MM.1S (cell line): ENCODE results near the gene SLC43A3.

Experiments
- DNase-seq: peaks from one replicate; pipeline ENCODE4 v3.0.0-alpha.2; 2015
- H2AFZ ChIP-seq: fragments of 300-600 bp; sonication (generic); 2 replicates; pipeline ENCODE4 v1.6.0; 2016; ENCODE audit warnings: antibody characterized with exemption, low read length
- H3F3A ChIP-seq: fragments of 300-600 bp; sonication (generic); 2 replicates; pipeline ENCODE4 v1.6.1; 2016; ENCODE audit warnings: mild to moderate bottlenecking, antibody characterized with exemption, low read length, moderate library complexity, mixed read lengths; ENCODE audit not compliant: insufficient read depth
- H3K27ac ChIP-seq: fragments of 300-600 bp; sonication (generic); 2 replicates; pipeline ENCODE4 v1.5.1; 2016; ENCODE audit warnings: mild to moderate bottlenecking, low read length
- H3K27me3 ChIP-seq: fragments of 300-600 bp; sonication (generic); replicated peaks from 2 replicates; pipeline ENCODE4 v1.6.0; 2016; ENCODE audit warnings: low read length; ENCODE audit not compliant: insufficient read depth
- H3K36me3 ChIP-seq: fragments of 300-600 bp; sonication (generic); replicated peaks from 2 replicates; pipeline ENCODE4 v1.6.1; 2016; ENCODE audit warnings: mild to moderate bottlenecking, low read length, mixed read lengths; ENCODE audit not compliant: insufficient read depth
- H3K4me1 ChIP-seq: fragments of 300-600 bp; sonication (generic); 2 replicates; pipeline ENCODE4 v1.6.1; 2016; ENCODE audit warnings: low read length, mixed read lengths
- H3K4me2 ChIP-seq: fragments of 300-600 bp; sonication (generic); 2 replicates; pipeline ENCODE4 v1.6.0; 2016; ENCODE audit warnings: low read depth, low read length
- H3K4me3 ChIP-seq: fragments of 300-600 bp; sonication (generic); 2 replicates; pipeline ENCODE4 v1.5.1; 2016; ENCODE audit warnings: low read length, mixed read lengths
- H3K79me2 ChIP-seq: fragments of 300-600 bp; sonication (generic); 2 replicates; pipeline ENCODE4 v1.6.1; 2016; ENCODE audit warnings: mixed run types, low read length, mixed read lengths
- H3K9ac ChIP-seq: fragments of 300-600 bp; sonication (generic); 2 replicates; pipeline ENCODE4 v1.6.1; 2016; ENCODE audit warnings: low read length, mixed read lengths
- H3K9me2 ChIP-seq: fragments of 300-600 bp; sonication (generic); replicated peaks from 2 replicates; pipeline ENCODE4 v1.6.1; 2016; ENCODE audit warnings: mild to moderate bottlenecking, low read length, mixed read lengths; ENCODE audit not compliant: insufficient read depth
- H3K9me3 ChIP-seq: fragments of 300-600 bp; sonication (generic); replicated peaks from 2 replicates; pipeline ENCODE4 v1.6.1; 2016; ENCODE audit warnings: mild to moderate bottlenecking, low read length, mixed read lengths; ENCODE audit not compliant: insufficient read depth
- H4K20me1 ChIP-seq: fragments of 300-600 bp; sonication (generic); 2 replicates; pipeline ENCODE4 v1.6.1; 2016; ENCODE audit warnings: mild to moderate bottlenecking, low read length, moderate library complexity, mixed read lengths; ENCODE audit not compliant: insufficient read depth
- EZH2 ChIP-seq: fragments of 300-600 bp; sonication (generic); optimal IDR thresholded peaks from 2 replicates; pipeline ENCODE3; 2017; ENCODE audit warnings: low read depth, mild to moderate bottlenecking, antibody characterized with exemption, low read length, mixed read lengths
- EZH2phosphoT487 ChIP-seq: fragments of 300-600 bp; sonication (generic); IDR thresholded peaks from 2 replicates; pipeline ENCODE4 v1.6.1; 2018; ENCODE audit warnings: antibody characterized with exemption, low read length
- TF ChIP-seq, protein P1 (sequence below): fragments of 300-600 bp; sonication (generic); IDR thresholded peaks from 2 replicates; pipeline ENCODE4 v1.5.1; 2016; ENCODE audit warnings: antibody characterized with exemption, low read length, mixed read lengths

Gene SLC43A3

DNA sequence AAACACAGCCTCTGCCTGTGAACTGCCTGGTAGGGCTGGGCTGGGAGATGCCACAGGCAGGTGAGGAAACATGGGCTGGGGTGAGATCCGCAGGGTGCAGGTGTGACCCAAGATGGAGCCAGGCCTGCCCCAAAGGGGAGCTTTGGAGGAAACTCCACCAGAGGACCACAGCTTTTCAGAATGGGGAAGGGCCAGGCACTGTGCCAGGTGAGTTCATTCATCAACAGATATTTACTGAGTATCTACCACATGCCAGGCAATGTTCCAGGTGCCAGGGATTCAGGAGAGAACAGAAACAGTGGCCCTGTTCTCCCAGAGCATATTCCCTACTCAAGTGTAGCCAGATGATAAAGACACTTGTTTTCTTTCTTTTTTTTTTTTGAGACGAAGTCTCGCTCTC is 44.6 kb upstream of the SLC43A3 start:
- DNase-seq = no peak
- no peaks in the 10 kb centered on the region for H4K20me1 ChIP-seq
- H3K9me2 ChIP-seq = no peaks in the 10 kb centered on the region
- no peaks in the 10 kb centered on the region for H3K36me3 ChIP-seq
- TF ChIP-seq EZH2phosphoT487 (no peak), EZH2 (no peak)
- TF ChIP-seq, protein P1, sequence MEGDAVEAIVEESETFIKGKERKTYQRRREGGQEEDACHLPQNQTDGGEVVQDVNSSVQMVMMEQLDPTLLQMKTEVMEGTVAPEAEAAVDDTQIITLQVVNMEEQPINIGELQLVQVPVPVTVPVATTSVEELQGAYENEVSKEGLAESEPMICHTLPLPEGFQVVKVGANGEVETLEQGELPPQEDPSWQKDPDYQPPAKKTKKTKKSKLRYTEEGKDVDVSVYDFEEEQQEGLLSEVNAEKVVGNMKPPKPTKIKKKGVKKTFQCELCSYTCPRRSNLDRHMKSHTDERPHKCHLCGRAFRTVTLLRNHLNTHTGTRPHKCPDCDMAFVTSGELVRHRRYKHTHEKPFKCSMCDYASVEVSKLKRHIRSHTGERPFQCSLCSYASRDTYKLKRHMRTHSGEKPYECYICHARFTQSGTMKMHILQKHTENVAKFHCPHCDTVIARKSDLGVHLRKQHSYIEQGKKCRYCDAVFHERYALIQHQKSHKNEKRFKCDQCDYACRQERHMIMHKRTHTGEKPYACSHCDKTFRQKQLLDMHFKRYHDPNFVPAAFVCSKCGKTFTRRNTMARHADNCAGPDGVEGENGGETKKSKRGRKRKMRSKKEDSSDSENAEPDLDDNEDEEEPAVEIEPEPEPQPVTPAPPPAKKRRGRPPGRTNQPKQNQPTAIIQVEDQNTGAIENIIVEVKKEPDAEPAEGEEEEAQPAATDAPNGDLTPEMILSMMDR = no peak
- H3K27ac ChIP-seq = no peak overlapping the region
- no peak overlapping the region for H2AFZ ChIP-seq
- H3K27me3 ChIP-seq = no peaks in the 10 kb centered on the region
- no peak overlapping the region for H3K4me2 ChIP-seq
- H3K9ac ChIP-seq = no peak overlapping the region
- no peaks in the 10 kb centered on the region for H3F3A ChIP-seq
- no peak overlapping the region for H3K4me3 ChIP-seq
- H3K79me2 ChIP-seq = no peaks in the 10 kb centered on the region
- H3K9me3 ChIP-seq = no peaks in the 10 kb centered on the region
- H3K4me1 ChIP-seq = peaks cover 16% of the 10 kb centered on the region; the same call in 1 of the 2 replicates

DNA sequence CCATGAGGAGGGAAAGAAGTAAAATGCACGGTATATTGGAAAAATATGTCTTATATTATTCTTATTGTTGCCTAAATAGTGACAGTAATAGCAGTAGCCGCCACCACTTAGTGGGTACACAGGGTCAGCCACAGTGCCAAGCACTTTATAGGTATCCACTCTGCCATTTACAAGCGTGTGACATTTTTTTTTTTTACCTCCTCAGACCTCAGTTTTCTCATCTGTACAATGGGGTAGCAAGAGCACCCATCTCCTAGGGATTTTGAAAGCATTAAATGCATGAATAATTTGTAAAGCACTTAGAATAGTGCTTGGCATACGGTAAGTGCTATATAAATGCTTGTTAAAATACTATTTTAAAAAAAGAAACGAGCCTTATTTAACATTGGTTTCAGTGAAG is 42.3 kb upstream of the SLC43A3 start:
- H3F3A ChIP-seq = no peaks in the 10 kb centered on the region
- TF ChIP-seq, protein P1 = no peak
- TF ChIP-seq EZH2 (no peak), EZH2phosphoT487 (no peak)
- no peak overlapping the region for H3K4me2 ChIP-seq
- no peak for DNase-seq
- H3K79me2 ChIP-seq = no peaks in the 10 kb centered on the region
- no peak overlapping the region for H3K4me3 ChIP-seq
- H3K27me3 ChIP-seq = no peaks in the 10 kb centered on the region
- H3K36me3 ChIP-seq = no peaks in the 10 kb centered on the region
- no peak overlapping the region for H2AFZ ChIP-seq
- H4K20me1 ChIP-seq = no peaks in the 10 kb centered on the region
- no peaks in the 10 kb centered on the region for H3K9me2 ChIP-seq
- no peaks in the 10 kb centered on the region for H3K4me1 ChIP-seq
- no peaks in the 10 kb centered on the region for H3K9me3 ChIP-seq
- no peak overlapping the region for H3K27ac ChIP-seq
- no peak overlapping the region for H3K9ac ChIP-seq

DNA sequence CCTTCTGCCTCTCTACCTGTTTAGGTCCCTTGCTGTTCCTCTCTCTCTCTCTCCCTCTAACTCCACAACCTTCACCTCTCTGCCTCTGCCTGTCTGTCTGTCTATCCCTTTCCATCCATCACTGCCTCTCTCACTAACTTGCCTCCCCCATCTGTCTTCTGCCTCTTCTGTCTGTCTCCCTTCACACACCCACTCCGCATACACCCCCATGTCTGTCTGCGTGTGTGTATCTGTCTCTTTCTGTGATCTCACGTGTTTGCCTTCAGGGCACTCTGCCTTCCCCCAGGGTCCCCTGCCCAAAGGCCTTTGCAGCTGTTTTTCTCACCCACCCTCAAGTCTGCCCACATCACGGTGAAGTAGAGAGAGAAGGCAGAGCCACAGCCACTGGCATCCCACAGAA is 41.4 kb upstream of the SLC43A3 start:
- DNase-seq = no peak
- Histone ChIP-seq H3K4me3 (no peak overlapping the region), H3K27me3 (no peaks in the 10 kb centered on the region), H3K9me3 (no peaks in the 10 kb centered on the region), H3K27ac (no peak overlapping the region), H2AFZ (no peak overlapping the region), H3K4me1 (no peaks in the 10 kb centered on the region), H3K9me2 (no peaks in the 10 kb centered on the region), H3K36me3 (no peaks in the 10 kb centered on the region), H3F3A (no peaks in the 10 kb centered on the region), H3K79me2 (no peaks in the 10 kb centered on the region), H4K20me1 (no peaks in the 10 kb centered on the region), H3K9ac (no peak overlapping the region), H3K4me2 (no peak overlapping the region)
- TF ChIP-seq, protein P1 = no peak
- no peak for TF ChIP-seq EZH2phosphoT487
